Nephron progenitor cell (in vitro differentiated cells): ENCODE data around the gene VRK1.

Experiments
- DNase-seq: peaks from one replicate; pipeline ENCODE4 v3.0.0; 2021
- H3K27ac Mint-ChIP-seq: 2 replicates; pipeline ENCODE4 v1.8.0; 2021; ENCODE audit warnings: mild to moderate bottlenecking, moderate library complexity, mixed read lengths
- H3K27me3 Mint-ChIP-seq: 2 replicates; pipeline ENCODE4 v1.8.0; 2021; ENCODE audit warnings: mild to moderate bottlenecking, low read depth, mixed read lengths; ENCODE audit not compliant: poor library complexity
- H3K36me3 Mint-ChIP-seq: 2 replicates; pipeline ENCODE4 v1.8.0; 2021; ENCODE audit warnings: low read depth, mixed read lengths
- H3K4me1 Mint-ChIP-seq: 2 replicates; pipeline ENCODE4 v1.8.0; 2021; ENCODE audit warnings: mixed read lengths
- H3K4me3 Mint-ChIP-seq: 2 replicates; pipeline ENCODE4 v1.8.0; 2021; ENCODE audit warnings: mild to moderate bottlenecking, moderate library complexity, mixed read lengths
- H3K9me3 Mint-ChIP-seq: 2 replicates; pipeline ENCODE4 v1.8.0; 2021; ENCODE audit warnings: mild to moderate bottlenecking, moderate library complexity, mixed read lengths
- TF ChIP-seq, protein P1 (sequence below): fragments of 200-600 bp; sonication (generic); IDR thresholded peaks from 2 replicates; pipeline ENCODE4 v1.5.0; 2021; ENCODE audit warnings: antibody characterized with exemption

VRK1 gene

DNA sequence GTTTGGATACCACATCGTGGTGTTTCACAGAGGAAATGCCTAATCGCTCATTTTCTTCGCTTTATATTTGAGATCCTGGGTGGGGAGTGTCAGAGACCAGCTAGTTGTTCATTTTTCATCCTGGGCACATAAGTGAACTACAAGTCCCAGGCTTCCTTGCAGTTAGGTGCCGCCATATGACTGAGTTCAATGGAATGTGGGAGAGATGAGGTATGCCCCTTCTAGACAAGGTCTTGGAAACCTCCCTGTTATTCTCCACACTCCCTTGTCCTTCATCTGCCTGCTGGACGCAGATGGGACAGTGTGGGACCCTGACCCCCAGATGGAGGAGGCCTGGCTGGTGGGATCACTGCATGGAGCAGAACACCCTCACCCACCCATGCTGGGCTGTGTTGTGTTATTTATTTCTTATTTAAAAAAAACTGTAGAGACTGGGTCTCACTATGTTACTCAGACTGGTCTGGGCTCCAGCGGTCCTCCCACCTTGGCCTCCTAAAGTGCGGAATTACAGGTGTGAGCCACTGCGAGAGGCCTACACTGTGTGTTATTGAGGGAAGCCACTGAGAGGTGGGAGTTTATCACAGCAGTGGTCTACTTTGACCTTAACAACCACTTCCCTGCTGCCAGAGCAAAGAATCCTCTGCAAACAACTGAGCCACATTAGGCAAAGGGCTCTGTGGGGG, 42.9 kb upstream of the VRK1 start:
- H3K4me3 Mint-ChIP-seq, result no peak overlapping the region
- no peak for DNase-seq
- H3K27me3 Mint-ChIP-seq, result peaks cover 13% of the 10 kb centered on the region
- no peaks in the 10 kb centered on the region for H3K36me3 Mint-ChIP-seq
- no peaks in the 10 kb centered on the region for H3K9me3 Mint-ChIP-seq
- TF ChIP-seq, protein P1, sequence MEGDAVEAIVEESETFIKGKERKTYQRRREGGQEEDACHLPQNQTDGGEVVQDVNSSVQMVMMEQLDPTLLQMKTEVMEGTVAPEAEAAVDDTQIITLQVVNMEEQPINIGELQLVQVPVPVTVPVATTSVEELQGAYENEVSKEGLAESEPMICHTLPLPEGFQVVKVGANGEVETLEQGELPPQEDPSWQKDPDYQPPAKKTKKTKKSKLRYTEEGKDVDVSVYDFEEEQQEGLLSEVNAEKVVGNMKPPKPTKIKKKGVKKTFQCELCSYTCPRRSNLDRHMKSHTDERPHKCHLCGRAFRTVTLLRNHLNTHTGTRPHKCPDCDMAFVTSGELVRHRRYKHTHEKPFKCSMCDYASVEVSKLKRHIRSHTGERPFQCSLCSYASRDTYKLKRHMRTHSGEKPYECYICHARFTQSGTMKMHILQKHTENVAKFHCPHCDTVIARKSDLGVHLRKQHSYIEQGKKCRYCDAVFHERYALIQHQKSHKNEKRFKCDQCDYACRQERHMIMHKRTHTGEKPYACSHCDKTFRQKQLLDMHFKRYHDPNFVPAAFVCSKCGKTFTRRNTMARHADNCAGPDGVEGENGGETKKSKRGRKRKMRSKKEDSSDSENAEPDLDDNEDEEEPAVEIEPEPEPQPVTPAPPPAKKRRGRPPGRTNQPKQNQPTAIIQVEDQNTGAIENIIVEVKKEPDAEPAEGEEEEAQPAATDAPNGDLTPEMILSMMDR, result no peak
- H3K4me1 Mint-ChIP-seq, result peaks cover 15% of the 10 kb centered on the region
- H3K27ac Mint-ChIP-seq, result peak overlapping the region; percentile 8

DNA sequence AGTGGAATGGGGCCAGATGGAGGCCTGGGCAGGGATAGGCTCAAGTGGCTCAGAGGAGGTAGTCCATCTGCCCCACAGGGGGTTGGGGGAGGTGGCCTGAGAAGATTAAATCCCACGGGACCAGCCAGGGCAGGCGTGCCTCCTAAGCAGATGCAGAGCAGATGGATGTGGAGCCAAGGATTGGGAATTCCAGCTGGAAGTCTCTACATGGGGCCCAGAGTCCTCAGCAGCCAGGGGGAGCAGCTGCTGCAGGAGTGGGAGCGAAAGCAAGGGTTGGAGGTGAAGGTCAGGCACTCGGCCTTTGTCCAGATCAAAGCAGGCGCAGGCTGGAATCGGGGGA, 42.4 kb upstream of the VRK1 start:
- H3K27ac Mint-ChIP-seq, result no peak overlapping the region
- DNase-seq, result no peak
- H3K27me3 Mint-ChIP-seq, result peaks cover 16% of the 10 kb centered on the region
- no peak overlapping the region for H3K4me3 Mint-ChIP-seq
- peaks cover 15% of the 10 kb centered on the region for H3K4me1 Mint-ChIP-seq
- TF ChIP-seq, protein P1, result no peak
- no peaks in the 10 kb centered on the region for H3K9me3 Mint-ChIP-seq
- no peaks in the 10 kb centered on the region for H3K36me3 Mint-ChIP-seq

DNA sequence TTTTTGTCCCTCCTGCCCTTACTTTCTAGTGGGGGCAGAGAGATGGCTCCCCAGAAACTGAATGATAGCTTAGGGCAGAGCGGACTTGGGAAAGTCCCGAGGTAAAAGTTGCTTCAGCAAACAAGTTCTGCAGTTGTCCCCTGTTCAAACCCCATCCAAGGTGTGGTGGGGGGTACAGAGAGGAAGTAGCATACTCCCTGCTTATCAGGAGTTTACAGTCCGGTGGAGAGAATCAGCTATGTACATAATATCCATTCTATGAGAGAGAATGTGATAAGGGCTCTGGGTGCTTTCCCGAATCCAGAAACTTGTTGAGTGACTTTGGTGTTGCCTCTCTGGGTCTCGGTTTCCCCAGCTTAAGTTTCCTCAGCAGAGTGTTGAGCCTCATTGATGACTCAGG, 40.4 kb upstream of the VRK1 start:
- H3K9me3 Mint-ChIP-seq, result no peaks in the 10 kb centered on the region
- H3K36me3 Mint-ChIP-seq, result no peaks in the 10 kb centered on the region
- H3K4me1 Mint-ChIP-seq, result peaks cover 15% of the 10 kb centered on the region
- H3K4me3 Mint-ChIP-seq, result no peak overlapping the region
- no peak overlapping the region for H3K27ac Mint-ChIP-seq
- no peak for DNase-seq
- TF ChIP-seq, protein P1, result no peak
- peaks cover 27% of the 10 kb centered on the region for H3K27me3 Mint-ChIP-seq

DNA sequence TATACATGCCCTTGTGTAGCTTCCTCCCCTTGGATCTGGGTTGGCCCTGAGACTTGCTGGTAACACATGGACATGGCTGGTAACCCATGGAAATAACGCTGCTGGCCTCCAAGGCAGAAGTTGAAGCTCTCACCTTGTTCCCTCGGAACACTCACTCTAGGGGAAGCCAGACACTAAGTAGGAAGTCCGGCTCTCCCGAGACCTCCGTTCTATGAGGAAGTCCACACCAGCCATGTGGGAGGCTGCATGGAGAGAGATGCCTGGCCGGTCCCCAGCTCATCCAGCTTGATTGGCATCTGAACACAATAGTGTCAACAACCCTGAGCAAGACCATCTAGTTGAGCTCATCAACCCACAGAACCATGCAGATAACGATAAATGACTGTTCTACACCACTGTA, 39.7 kb upstream of the VRK1 start:
- DNase-seq, result no peak
- H3K27ac Mint-ChIP-seq, result no peak overlapping the region
- H3K36me3 Mint-ChIP-seq, result no peaks in the 10 kb centered on the region
- H3K4me1 Mint-ChIP-seq, result peaks cover 16% of the 10 kb centered on the region
- TF ChIP-seq, protein P1, result no peak
- no peak overlapping the region for H3K4me3 Mint-ChIP-seq
- no peaks in the 10 kb centered on the region for H3K9me3 Mint-ChIP-seq
- H3K27me3 Mint-ChIP-seq, result peaks cover 27% of the 10 kb centered on the region

DNA sequence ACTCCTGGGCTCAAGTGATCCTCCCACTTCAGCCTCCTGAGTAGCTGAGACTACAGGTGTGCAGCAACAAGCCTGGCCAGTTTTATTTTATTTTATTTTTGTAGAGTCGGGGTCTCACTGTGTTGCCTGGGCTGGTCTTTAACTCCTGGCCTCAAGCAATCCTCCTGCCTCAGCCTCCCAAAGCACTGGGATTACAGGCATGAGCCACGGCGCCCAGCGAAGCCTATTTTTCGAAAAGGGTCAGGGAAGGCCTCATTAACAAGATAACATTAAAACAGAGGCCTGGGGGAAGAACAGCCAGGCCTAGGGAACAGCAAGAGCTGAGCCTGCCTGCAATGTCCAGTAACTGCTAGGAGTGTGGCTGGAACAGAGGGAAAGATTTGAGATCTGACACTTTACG, 36.1 kb upstream of the VRK1 start:
- Mint-ChIP-seq H3K36me3 (no peaks in the 10 kb centered on the region), H3K27ac (no peak overlapping the region), H3K4me3 (no peak overlapping the region), H3K27me3 (peaks cover 27% of the 10 kb centered on the region), H3K4me1 (peaks cover 5% of the 10 kb centered on the region), H3K9me3 (peaks cover 8% of the 10 kb centered on the region)
- no peak for DNase-seq
- TF ChIP-seq, protein P1, result no peak

DNA sequence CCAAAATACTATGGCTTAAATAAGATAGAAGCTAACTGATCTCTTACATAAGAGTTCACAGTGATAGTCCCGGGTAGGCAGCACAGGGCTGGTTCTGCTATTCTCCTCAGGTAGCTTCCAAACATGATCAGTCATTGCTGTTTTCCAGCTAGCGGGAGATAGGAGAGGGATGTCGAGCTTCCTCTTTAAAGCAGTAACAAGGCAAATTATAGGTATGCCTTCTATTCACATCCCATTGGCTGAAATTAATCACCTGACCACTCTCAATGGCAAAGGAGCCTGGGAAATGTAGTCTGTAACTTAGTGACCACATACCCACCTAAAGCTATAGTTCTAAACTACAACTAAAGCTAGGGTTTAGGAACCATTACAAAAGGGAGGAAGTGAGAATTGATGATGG, 34.5 kb upstream of the VRK1 start:
- no peaks in the 10 kb centered on the region for H3K36me3 Mint-ChIP-seq
- peaks cover 33% of the 10 kb centered on the region for H3K27me3 Mint-ChIP-seq
- no peak overlapping the region for H3K27ac Mint-ChIP-seq
- H3K4me3 Mint-ChIP-seq, result peak overlapping the region; percentile 79
- TF ChIP-seq, protein P1, result no peak
- peaks cover 5% of the 10 kb centered on the region for H3K4me1 Mint-ChIP-seq
- peaks cover 8% of the 10 kb centered on the region for H3K9me3 Mint-ChIP-seq
- DNase-seq, result peak; percentile 30
